ENCODE data around the gene FSTL3.

DNA sequence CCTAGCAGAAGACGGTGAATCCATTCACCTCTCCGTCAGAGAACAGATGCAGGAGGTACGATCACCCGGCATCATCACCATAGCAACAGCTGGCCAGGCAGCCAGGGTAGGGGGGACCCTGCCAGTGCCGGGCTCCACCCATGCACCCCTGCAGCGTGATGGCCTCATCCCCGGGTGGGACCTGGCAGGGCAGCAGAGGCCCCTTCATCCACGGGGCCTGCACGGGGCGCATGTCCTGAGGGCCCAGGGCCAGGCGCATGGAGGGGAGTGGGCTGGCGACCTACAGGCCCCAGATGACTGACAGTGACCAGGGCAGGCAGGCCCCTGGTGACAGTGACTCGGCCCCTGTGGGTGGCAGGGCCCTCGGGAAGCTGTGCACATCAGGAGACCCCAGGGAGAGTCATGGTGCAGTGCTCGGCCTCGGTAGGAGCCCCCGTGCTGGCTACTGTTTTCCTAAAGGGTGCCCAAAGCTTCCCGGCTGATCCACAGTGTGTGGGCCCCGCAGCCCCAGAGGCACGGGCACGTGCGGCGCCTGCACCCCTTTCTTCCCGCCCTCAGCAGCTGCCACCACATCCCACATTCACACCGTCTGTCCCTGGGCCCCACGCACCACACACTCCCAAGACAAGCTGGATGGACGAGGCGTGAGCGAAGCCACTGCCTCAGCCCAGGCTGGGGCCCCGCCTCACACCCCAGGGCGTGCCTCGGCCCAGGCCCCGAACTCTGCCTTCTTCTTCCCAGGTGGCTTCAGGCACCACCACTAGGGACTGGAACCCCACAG lies 17.9 kb upstream of the FSTL3 start:
- TF ChIP-seq EZH2phosphoT487 (IDR thresholded peaks at IDR 0.05) (no peak), EZH2 (IDR thresholded peaks at IDR 0.05) (no peak)
- TF ChIP-seq, protein P1, sequence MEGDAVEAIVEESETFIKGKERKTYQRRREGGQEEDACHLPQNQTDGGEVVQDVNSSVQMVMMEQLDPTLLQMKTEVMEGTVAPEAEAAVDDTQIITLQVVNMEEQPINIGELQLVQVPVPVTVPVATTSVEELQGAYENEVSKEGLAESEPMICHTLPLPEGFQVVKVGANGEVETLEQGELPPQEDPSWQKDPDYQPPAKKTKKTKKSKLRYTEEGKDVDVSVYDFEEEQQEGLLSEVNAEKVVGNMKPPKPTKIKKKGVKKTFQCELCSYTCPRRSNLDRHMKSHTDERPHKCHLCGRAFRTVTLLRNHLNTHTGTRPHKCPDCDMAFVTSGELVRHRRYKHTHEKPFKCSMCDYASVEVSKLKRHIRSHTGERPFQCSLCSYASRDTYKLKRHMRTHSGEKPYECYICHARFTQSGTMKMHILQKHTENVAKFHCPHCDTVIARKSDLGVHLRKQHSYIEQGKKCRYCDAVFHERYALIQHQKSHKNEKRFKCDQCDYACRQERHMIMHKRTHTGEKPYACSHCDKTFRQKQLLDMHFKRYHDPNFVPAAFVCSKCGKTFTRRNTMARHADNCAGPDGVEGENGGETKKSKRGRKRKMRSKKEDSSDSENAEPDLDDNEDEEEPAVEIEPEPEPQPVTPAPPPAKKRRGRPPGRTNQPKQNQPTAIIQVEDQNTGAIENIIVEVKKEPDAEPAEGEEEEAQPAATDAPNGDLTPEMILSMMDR (IDR thresholded peaks at IDR 0.05): no peak
